CD4-positive, alpha-beta T cell (primary cell): ENCODE data around the gene BCAT1. TPM values are rescaled to one million over a fixed set of nuclear protein-coding genes. Genes with fewer than 3 reads are reported as not detected.

Source experiments
- ATAC-seq: fragments of 200-7000 bp; cut with Tn5 transposase; one replicate; pipeline ENCODE4 v1.10.0; 2022; ENCODE audit warnings: mild to moderate bottlenecking; ENCODE audit not compliant: poor library complexity
- CTCF ChIA-PET: fragments of 350-600 bp; sonication (Branson Sonifier 250); formaldehyde crosslinking; loops from one replicate; lab custom pipeline; 2021; ENCODE audit warnings: antibody characterized with exemption, inconsistent platforms; lab: Charles Lee
- POLR2A ChIA-PET: fragments of 350-600 bp; sonication (Branson Sonifier 250); formaldehyde crosslinking; loops from one replicate; lab custom pipeline; 2021; ENCODE audit warnings: antibody characterized with exemption, inconsistent platforms; lab: Charles Lee
- DNase-seq, 14 experiments: peaks; one replicate each; pipeline ENCODE4 v3.0.0-alpha.2; 2013 to 2020; ENCODE audit warnings: mixed read lengths in 2 of 14
- H3K27ac ChIP-seq, 2 donors: one replicate each; pipeline versions ENCODE4 v1.5.1 to v1.7.0; 2013; ENCODE audit warnings: low read length in 2 of 2, low read depth in 1 of 2, mild to moderate bottlenecking in 1 of 2
- H3K27me3 ChIP-seq, 2 experiments: 1 replicate in 1 of 2; 2 replicates in 1 of 2; pipeline versions ENCODE4 v1.6.1 to v1.7.0; 2013; ENCODE audit warnings: low read length in 2 of 2, control low read depth in 1 of 2, mild to moderate bottlenecking in 1 of 2, moderate library complexity in 1 of 2; ENCODE audit not compliant: insufficient read depth in 2 of 2, control insufficient read depth in 1 of 2
- H3K36me3 ChIP-seq: one replicate; pipeline ENCODE4 v1.6.1; 2013; ENCODE audit warnings: low read length, control low read depth; ENCODE audit not compliant: insufficient read depth
- H3K4me1 ChIP-seq: one replicate; pipeline ENCODE4 v1.6.1; 2013; ENCODE audit warnings: low read length, control low read depth; ENCODE audit not compliant: insufficient read depth
- H3K4me3 ChIP-seq: one replicate; pipeline ENCODE4 v1.5.1; 2013; ENCODE audit warnings: mild to moderate bottlenecking, low read length, moderate library complexity
- H3K9me3 ChIP-seq, 2 experiments: 1 replicate in 1 of 2; 2 replicates in 1 of 2; pipeline versions ENCODE4 v1.6.1 to v1.7.0; 2013; ENCODE audit warnings: low read length in 2 of 2, mild to moderate bottlenecking in 2 of 2, control low read depth in 1 of 2, moderate library complexity in 1 of 2; ENCODE audit not compliant: control insufficient read depth in 1 of 2, insufficient read depth in 1 of 2
- H3K27ac Mint-ChIP-seq: one replicate; pipeline ENCODE4 v1.8.0; 2020; ENCODE audit warnings: mixed read lengths
- H3K27me3 Mint-ChIP-seq: one replicate; pipeline ENCODE4 v1.8.0; 2021; ENCODE audit warnings: mixed read lengths
- H3K36me3 Mint-ChIP-seq: one replicate; pipeline ENCODE4 v1.8.0; 2021; ENCODE audit warnings: low read depth, mixed read lengths
- H3K4me1 Mint-ChIP-seq: one replicate; pipeline ENCODE4 v1.8.0; 2021; ENCODE audit warnings: low read depth, mixed read lengths
- H3K4me3 Mint-ChIP-seq: one replicate; pipeline ENCODE4 v1.8.0; 2020; ENCODE audit warnings: mild to moderate bottlenecking, mixed read lengths
- H3K9me3 Mint-ChIP-seq: one replicate; pipeline ENCODE4 v1.8.0; 2020; ENCODE audit warnings: mixed read lengths
- intact Hi-C, 2 experiments: fragments of 100-400 bp; cut with DNase I in 1 of 2; cut with micrococcal nuclease in 1 of 2; formaldehyde crosslinking; loops; one replicate each; pipeline versions ENCODE4 v1.15.1 to v1.9.0; 2023 to 2025; cut with DNase I, micrococcal nuclease
- total RNA-seq, 174 experiments: library from RNA in 2 of 174; stranded (reverse) in 2 of 174; gene quantifications; one replicate each; pipeline ENCODE4 v1.2.3 and lab custom pipeline; 2021 to 2026
- TF ChIP-seq, protein P1 (sequence below): fragments of 200-600 bp; IDR thresholded peaks from one replicate; pipeline ENCODE4 v1.8.0; 2022; ENCODE audit warnings: antibody characterized with exemption, mild to moderate bottlenecking

Gene BCAT1
- total RNA-seq, 2 experiments from 2014 or later = 0.34 to 0.91 TPM

DNA sequence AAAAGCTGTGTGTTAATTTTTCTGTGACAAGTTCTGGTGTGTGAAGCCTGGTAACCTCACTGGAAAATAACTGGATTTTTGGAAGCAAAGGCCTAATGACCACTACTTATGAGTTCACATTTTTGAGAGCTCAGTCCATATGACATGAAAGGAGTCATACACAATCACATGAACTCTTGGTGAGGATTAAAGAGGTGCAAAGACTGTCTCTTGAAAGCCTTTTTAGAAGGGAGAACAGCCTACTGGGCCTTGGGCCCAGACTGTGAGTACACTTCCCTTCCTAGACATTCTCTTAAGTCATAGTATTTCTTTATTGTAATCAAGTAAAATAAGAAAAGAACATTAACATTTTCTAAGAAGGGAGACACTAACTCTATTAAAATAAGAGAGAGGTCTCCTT, 176.1 kb downstream of the BCAT1 start:
- Histone ChIP-seq H3K4me3 (no peak overlapping the region), H3K27me3 (no peaks in the 10 kb centered on the region), H3K4me1 (no peaks in the 10 kb centered on the region), H3K9me3 (no peaks in the 10 kb centered on the region), H3K36me3 (no peaks in the 10 kb centered on the region), H3K27ac (no peak overlapping the region)
- TF ChIP-seq, protein P1, sequence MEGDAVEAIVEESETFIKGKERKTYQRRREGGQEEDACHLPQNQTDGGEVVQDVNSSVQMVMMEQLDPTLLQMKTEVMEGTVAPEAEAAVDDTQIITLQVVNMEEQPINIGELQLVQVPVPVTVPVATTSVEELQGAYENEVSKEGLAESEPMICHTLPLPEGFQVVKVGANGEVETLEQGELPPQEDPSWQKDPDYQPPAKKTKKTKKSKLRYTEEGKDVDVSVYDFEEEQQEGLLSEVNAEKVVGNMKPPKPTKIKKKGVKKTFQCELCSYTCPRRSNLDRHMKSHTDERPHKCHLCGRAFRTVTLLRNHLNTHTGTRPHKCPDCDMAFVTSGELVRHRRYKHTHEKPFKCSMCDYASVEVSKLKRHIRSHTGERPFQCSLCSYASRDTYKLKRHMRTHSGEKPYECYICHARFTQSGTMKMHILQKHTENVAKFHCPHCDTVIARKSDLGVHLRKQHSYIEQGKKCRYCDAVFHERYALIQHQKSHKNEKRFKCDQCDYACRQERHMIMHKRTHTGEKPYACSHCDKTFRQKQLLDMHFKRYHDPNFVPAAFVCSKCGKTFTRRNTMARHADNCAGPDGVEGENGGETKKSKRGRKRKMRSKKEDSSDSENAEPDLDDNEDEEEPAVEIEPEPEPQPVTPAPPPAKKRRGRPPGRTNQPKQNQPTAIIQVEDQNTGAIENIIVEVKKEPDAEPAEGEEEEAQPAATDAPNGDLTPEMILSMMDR = no peak
- H3K9me3 Mint-ChIP-seq = no peaks in the 10 kb centered on the region
- H3K4me1 Mint-ChIP-seq = no peaks in the 10 kb centered on the region
- no peak overlapping the region for H3K4me3 Mint-ChIP-seq
- H3K36me3 Mint-ChIP-seq = no peaks in the 10 kb centered on the region
- H3K27me3 Mint-ChIP-seq = no peaks in the 10 kb centered on the region
- intact Hi-C loops = no loop called here
- ATAC-seq (no peak), DNase-seq (no peak)
- ChIA-PET POLR2A (no interaction called here), CTCF (no interaction called here)
- no peak overlapping the region for H3K27ac Mint-ChIP-seq

DNA sequence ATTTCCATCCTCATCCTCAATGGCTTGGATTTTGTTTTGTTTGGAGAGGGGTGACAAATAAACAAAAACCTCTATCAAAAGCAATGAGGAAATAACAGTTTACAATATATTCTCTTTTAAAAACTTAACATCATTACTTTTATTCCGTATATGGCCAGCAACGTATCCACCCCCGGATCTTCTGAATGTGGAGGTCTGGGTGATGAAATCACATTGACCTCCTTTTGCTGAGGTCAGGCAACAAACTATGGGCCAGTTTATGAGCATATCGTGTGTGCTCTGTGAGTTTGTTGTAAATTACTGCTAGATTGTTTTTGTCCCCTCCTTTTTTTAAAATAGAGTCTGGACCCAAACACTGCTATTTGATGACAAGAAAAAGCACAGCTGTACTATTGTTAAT, 178.1 kb downstream of the BCAT1 start:
- ATAC-seq (no peak), DNase-seq (no peak)
- no peaks in the 10 kb centered on the region for H3K27me3 Mint-ChIP-seq
- Histone ChIP-seq H3K27me3 (no peaks in the 10 kb centered on the region), H3K36me3 (no peaks in the 10 kb centered on the region), H3K27ac (no peak overlapping the region), H3K4me3 (no peak overlapping the region), H3K4me1 (no peaks in the 10 kb centered on the region), H3K9me3 (no peaks in the 10 kb centered on the region)
- no peak overlapping the region for H3K4me3 Mint-ChIP-seq
- H3K9me3 Mint-ChIP-seq = no peaks in the 10 kb centered on the region
- no peaks in the 10 kb centered on the region for H3K4me1 Mint-ChIP-seq
- ChIA-PET POLR2A (no interaction called here), CTCF (interaction anchor here (0.8 kb wide), 1 partner anchor 44 kb away, joined by 3 read pairs; no protein-coding TSS in a partner anchor)
- TF ChIP-seq, protein P1 = no peak
- no peak overlapping the region for H3K27ac Mint-ChIP-seq
- intact Hi-C loops = no loop called here
- H3K36me3 Mint-ChIP-seq = no peaks in the 10 kb centered on the region

DNA sequence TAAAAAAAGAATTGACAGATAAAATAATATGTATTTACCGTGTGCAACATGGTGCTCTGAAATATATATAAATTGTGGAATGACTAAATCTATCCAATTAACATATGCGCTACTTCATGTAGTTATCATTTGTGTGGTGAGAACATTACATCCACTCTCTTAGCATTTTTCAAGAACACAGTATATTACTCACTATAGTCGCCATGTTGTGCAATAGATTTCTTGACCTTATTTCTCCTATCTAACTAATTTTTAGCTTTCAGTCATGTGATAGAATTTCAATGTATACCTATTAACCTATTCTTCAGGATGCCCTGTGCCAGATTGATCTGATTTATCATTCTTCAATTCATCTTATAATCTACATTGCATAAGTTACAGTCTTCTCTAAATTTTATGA, 178.6 kb downstream of the BCAT1 start:
- Mint-ChIP-seq H3K27ac (no peak overlapping the region), H3K27me3 (no peaks in the 10 kb centered on the region)
- no peaks in the 10 kb centered on the region for H3K36me3 ChIP-seq

More for the DNA sequence above, 178.6 kb downstream of the BCAT1 start:
- ChIA-PET POLR2A (no interaction called here), CTCF (interaction anchor here (0.8 kb wide), 1 partner anchor 44 kb away, joined by 3 read pairs; no protein-coding TSS in a partner anchor)
- DNase-seq = no peak
- no peaks in the 10 kb centered on the region for H3K4me1 Mint-ChIP-seq
- intact Hi-C loops = no loop called here
- TF ChIP-seq, protein P1 = no peak
- no peak overlapping the region for H3K27ac ChIP-seq
- H3K9me3 Mint-ChIP-seq = no peaks in the 10 kb centered on the region
- H3K4me1 ChIP-seq = no peaks in the 10 kb centered on the region
- H3K4me3 ChIP-seq = no peak overlapping the region
- no peaks in the 10 kb centered on the region for H3K9me3 ChIP-seq
- H3K27me3 ChIP-seq = no peaks in the 10 kb centered on the region
- H3K36me3 Mint-ChIP-seq = no peaks in the 10 kb centered on the region
- no peak for ATAC-seq
- H3K4me3 Mint-ChIP-seq = no peak overlapping the region
